ENCODE results near the gene DNM2. TPM values are rescaled to one million over a fixed set of nuclear protein-coding genes. Genes with fewer than 3 reads are reported as not detected.

Gene DNM2
- total and polyA plus RNA-seq, 2 of the 13 experiments (the other 11 are each of a cell fraction or from before 2014, with no cell fraction given) = 41.7 to 59.8 TPM

GRCh38 chr19:10748927-10749434 is 31.1 kb downstream of the DNM2 start (continued):
- TF ChIP-seq, protein P1, sequence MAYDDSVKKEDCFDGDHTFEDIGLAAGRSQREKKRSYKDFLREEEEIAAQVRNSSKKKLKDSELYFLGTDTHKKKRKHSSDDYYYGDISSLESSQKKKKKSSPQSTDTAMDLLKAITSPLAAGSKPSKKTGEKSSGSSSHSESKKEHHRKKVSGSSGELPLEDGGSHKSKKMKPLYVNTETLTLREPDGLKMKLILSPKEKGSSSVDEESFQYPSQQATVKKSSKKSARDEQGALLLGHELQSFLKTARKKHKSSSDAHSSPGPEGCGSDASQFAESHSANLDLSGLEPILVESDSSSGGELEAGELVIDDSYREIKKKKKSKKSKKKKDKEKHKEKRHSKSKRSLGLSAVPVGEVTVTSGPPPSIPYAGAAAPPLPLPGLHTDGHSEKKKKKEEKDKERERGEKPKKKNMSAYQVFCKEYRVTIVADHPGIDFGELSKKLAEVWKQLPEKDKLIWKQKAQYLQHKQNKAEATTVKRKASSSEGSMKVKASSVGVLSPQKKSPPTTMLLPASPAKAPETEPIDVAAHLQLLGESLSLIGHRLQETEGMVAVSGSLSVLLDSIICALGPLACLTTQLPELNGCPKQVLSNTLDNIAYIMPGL (CRISPR knock-in tag; IDR thresholded peaks at IDR 0.05; ENCODE audit: borderline replicate concordance in 1 of 2, low read depth in 1 of 2) = peak in 1 of 2 experiments; percentile 26; a peak in 1 of 4 replicates
- TF ChIP-seq NFIC (IDR thresholded peaks at IDR 0.05; ENCODE audit: low read length) (0 out of 2 replicates have a peak, but pooled peaks have one; percentile 21), BRD4 (CRISPR knock-in tag; IDR thresholded peaks at IDR 0.05) (peak; percentile 64; the same call in 1 of the 2 replicates), SKI (IDR thresholded peaks at IDR 0.05; ENCODE audit: partially characterized antibody) (no peak), KDM1A (CRISPR knock-in tag; IDR thresholded peaks at IDR 0.05) (no peak), RBFOX2 (IDR thresholded peaks at IDR 0.05; ENCODE audit: low read depth, low read length) (no peak), ASH2L (IDR thresholded peaks at IDR 0.05; ENCODE audit: insufficient read length, low read depth, low read length) (no peak), KDM5A (IDR thresholded peaks at IDR 0.05; ENCODE audit: borderline replicate concordance, low read length) (no peak), SALL1 (CRISPR knock-in tag; IDR thresholded peaks at IDR 0.05) (peak; percentile 61), RAD51 (IDR thresholded peaks at IDR 0.05; ENCODE audit: borderline replicate concordance) (peak; percentile 50; the same call in 1 of the 2 replicates), ZNF652 (CRISPR knock-in tag; IDR thresholded peaks at IDR 0.05; ENCODE audit: borderline replicate concordance, low read depth) (peak; percentile 84), TIGD3 (CRISPR knock-in tag; IDR thresholded peaks at IDR 0.05; ENCODE audit: borderline replicate concordance) (no peak), TFE3 (CRISPR knock-in tag; IDR thresholded peaks at IDR 0.05) (peak; percentile 61; the same call in 1 of the 2 replicates), ZNF501 (CRISPR knock-in tag; IDR thresholded peaks at IDR 0.05) (peak; percentile 85), ZNF251 (CRISPR knock-in tag; IDR thresholded peaks at IDR 0.05) (no peak), DNMT1 (CRISPR knock-in tag; IDR thresholded peaks at IDR 0.05) (no peak), MTF2 (CRISPR knock-in tag; IDR thresholded peaks at IDR 0.05; ENCODE audit: borderline replicate concordance) (no peak), E2F2 (CRISPR knock-in tag; IDR thresholded peaks at IDR 0.05; ENCODE audit: borderline replicate concordance) (no peak), ZNF790 (CRISPR knock-in tag; IDR thresholded peaks at IDR 0.05; ENCODE audit: borderline replicate concordance) (no peak), ZNF354B (CRISPR knock-in tag; IDR thresholded peaks at IDR 0.05) (no peak), NR3C1 (CRISPR knock-in tag; IDR thresholded peaks at IDR 0.05) (no peak)
- TF ChIP-seq, protein P2, sequence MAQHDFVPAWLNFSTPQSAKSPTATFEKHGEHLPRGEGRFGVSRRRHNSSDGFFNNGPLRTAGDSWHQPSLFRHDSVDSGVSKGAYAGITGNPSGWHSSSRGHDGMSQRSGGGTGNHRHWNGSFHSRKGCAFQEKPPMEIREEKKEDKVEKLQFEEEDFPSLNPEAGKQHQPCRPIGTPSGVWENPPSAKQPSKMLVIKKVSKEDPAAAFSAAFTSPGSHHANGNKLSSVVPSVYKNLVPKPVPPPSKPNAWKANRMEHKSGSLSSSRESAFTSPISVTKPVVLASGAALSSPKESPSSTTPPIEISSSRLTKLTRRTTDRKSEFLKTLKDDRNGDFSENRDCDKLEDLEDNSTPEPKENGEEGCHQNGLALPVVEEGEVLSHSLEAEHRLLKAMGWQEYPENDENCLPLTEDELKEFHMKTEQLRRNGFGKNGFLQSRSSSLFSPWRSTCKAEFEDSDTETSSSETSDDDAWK (CRISPR knock-in tag; IDR thresholded peaks at IDR 0.05) = no peak
- TF ChIP-seq, protein P3, sequence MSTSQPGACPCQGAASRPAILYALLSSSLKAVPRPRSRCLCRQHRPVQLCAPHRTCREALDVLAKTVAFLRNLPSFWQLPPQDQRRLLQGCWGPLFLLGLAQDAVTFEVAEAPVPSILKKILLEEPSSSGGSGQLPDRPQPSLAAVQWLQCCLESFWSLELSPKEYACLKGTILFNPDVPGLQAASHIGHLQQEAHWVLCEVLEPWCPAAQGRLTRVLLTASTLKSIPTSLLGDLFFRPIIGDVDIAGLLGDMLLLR (CRISPR knock-in tag; IDR thresholded peaks at IDR 0.05) = no peak

Data from HepG2 (cell line).